ENCODE results near the gene CAMK4. TPM values are rescaled to one million over a fixed set of nuclear protein-coding genes. Genes with fewer than 3 reads are reported as not detected.

Gene CAMK4
- total and polyA plus RNA-seq, 2 donors (not counting 3 experiments of a cell fraction or from before 2014, with no cell fraction given) = 2.2 to 5.4 TPM

DNA sequence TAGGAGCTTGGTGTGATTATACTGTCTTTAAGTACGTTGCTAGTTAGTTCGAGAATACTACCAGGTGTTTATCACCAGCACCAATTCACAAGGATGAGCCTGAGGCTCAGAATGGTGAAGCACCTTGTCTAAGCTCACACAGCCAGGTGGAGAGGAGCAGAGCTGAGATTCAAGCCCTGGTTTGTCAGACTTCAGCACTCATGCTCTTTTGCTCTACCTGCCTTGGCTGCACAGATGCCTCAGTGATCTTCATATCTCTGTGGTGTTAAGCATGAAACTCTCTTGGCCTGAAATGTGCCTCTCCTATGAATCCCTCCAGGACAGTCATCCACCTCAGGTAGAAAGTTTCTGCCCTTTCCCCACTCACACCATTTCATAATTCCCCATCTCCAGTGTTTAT, 12.2 kb downstream of the CAMK4 start:
- no peak for FAIRE-seq
- no peak for DNase-seq (ENCODE audit: low read depth, low spot score)
- Histone ChIP-seq H2AFZ (ENCODE audit: low read depth, low read length) (no peak overlapping the region), H3K9me3 (replicated peaks; ENCODE audit: control insufficient read depth, insufficient read depth, low read length) (no peaks in the 10 kb centered on the region), H3K4me2 (ENCODE audit: insufficient read depth, low read length) (no peak overlapping the region), H3K27ac (ENCODE audit: insufficient read depth, low read depth, low read length) (no peak overlapping the region), H3K27me3 (ENCODE audit: control insufficient read depth in 2 of 2, insufficient read depth in 2 of 2, low read length in 2 of 2) (no peaks in the 10 kb centered on the region), H3K4me3 (replicated peaks in 1 of 3; ENCODE audit: insufficient read depth in 1 of 3, low read depth in 1 of 3, low read length in 3 of 3) (no peak overlapping the region), H3K4me1 (ENCODE audit: control insufficient read depth, extremely low read depth, insufficient read depth, low read length) (peaks cover 12% of the 10 kb centered on the region), H3K36me3 (ENCODE audit: control insufficient read depth in 2 of 2, extremely low read depth in 1 of 2, insufficient read depth in 2 of 2, low read length in 2 of 2) (no peaks in the 10 kb centered on the region), H4K20me1 (replicated peaks; ENCODE audit: control insufficient read depth, extremely low read depth, insufficient read depth, low read length) (no peaks in the 10 kb centered on the region), H3K79me2 (ENCODE audit: control insufficient read depth, insufficient read depth, low read length) (no peaks in the 10 kb centered on the region), H3K9me1 (replicated peaks; ENCODE audit: control insufficient read depth, extremely low read depth, insufficient read depth, low read length) (no peaks in the 10 kb centered on the region), H3K9ac (replicated peaks; ENCODE audit: extremely low read depth, insufficient read depth, low read length) (no peak overlapping the region)
- dilution Hi-C loops (cut with MboI; ENCODE audit: extremely low pct_ligation_motif_present, low sequenced_read_pairs) (no loop called here), intact Hi-C loops (cut with micrococcal nuclease) (no loop called here)
- BruUV-seq (replicated peaks) = no TSS peak
- CTCF ChIA-PET = interaction anchor here (0.9 kb wide), 1 partner anchor 9 kb away, joined by 4 read pairs; no protein-coding TSS in a partner anchor
- POLR2A ChIA-PET = no interaction called here
- TF ChIP-seq FOS (IDR thresholded peaks at IDR 0.05; ENCODE audit: borderline replicate concordance, insufficient read depth, low read length) (no peak), GATA2 (IDR thresholded peaks at IDR 0.05; ENCODE audit: insufficient read depth, insufficient read length, low read depth, low read length) (no peak), MAX (IDR thresholded peaks at IDR 0.05; ENCODE audit: insufficient read depth, insufficient read length) (no peak), POLR2AphosphoS5 (IDR thresholded peaks at IDR 0.05; ENCODE audit: insufficient read depth, low read depth, low read length) (no peak), EZH2 (IDR thresholded peaks at IDR 0.05; ENCODE audit: borderline replicate concordance, low read depth, low read length, severe bottlenecking) (no peak), MYC (IDR thresholded peaks at IDR 0.05; ENCODE audit: low read depth, low read length) (no peak), POLR2A (IDR thresholded peaks at IDR 0.05; ENCODE audit: low read depth, low read length) (no peak), JUN (IDR thresholded peaks at IDR 0.05; ENCODE audit: borderline replicate concordance, insufficient read depth, insufficient read length, low read depth) (no peak)
- TF ChIP-seq, protein P1, sequence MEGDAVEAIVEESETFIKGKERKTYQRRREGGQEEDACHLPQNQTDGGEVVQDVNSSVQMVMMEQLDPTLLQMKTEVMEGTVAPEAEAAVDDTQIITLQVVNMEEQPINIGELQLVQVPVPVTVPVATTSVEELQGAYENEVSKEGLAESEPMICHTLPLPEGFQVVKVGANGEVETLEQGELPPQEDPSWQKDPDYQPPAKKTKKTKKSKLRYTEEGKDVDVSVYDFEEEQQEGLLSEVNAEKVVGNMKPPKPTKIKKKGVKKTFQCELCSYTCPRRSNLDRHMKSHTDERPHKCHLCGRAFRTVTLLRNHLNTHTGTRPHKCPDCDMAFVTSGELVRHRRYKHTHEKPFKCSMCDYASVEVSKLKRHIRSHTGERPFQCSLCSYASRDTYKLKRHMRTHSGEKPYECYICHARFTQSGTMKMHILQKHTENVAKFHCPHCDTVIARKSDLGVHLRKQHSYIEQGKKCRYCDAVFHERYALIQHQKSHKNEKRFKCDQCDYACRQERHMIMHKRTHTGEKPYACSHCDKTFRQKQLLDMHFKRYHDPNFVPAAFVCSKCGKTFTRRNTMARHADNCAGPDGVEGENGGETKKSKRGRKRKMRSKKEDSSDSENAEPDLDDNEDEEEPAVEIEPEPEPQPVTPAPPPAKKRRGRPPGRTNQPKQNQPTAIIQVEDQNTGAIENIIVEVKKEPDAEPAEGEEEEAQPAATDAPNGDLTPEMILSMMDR (IDR thresholded peaks at IDR 0.05; ENCODE audit: extremely low read depth in 1 of 2, insufficient read depth in 1 of 2, low read depth in 1 of 2, low read length in 2 of 2) = no peak
